Fibroblast of upper back skin (primary cell): Measurements from ENCODE around the gene LHPP.
"Not testable (repeated sequence)": the region's sequence is repeated elsewhere in the genome, so short reads cannot be mapped to it uniquely, and the experiment has no call there.

Experiments
- DNase-seq: peaks from one replicate; pipeline ENCODE4 v3.0.0-alpha.2; 2013

Gene LHPP

DNA sequence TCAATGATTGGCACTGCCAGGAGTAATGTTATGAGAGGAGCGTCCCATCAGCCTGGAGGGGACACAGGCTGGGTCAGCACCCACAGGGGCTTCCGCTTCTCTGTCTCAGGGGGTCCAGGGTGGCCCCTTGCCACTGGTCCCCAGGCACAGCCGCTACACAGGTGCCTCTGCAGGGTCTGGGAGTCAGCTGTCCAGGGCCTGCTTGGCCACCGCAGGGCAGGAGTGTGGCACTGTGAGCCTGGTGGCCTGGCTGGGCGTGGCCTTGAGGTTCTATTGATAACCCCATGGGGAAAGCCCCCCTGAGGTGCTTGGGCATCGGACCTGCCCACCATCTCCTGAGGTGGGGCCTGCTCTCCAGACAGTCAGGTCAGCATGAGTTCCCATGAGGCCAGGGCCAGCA, 136.6 kb downstream of the LHPP start:
- DNase-seq, result no peak

DNA sequence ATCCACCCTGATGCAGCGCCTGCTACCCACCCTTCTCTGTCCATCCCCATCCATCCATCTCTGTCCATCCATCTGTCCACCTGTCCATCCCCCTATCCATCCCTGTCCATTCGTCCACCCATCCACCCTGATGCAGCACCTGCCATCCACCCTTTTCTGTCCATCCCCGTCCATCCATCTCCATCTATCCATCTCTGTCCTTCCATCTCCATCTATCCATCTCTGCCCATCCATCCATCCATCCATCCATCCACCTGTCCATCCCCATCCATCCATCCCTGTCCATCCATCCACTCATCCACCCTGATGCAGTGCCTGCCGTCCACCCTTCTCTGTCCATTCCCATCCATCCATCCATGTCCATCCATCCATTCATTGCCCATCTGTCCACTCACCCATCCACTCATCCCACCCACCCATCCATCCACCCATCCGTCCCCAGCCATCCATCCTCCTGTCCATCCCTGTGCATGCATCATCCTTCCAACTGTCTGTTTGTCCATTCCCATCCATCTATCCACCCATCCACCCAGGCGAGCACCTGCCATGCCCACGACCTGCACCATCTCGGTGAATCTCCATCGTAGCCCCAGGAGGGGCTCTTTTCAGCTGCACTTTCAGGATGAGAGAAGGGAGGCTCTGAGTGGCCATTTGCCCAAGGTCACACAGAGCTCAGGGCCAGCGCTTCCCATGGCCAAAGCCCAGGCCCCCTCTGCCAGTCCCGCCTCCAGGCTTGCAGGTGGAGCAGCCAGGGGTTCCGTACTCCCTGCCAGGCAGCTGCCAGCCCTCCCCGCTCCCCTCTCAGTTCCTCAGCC, 137.4 kb downstream of the LHPP start:
- DNase-seq, result no peak

- no peak for DNase-seq
Measured at GRCh38 chr10:124599588-124600050, 138.0 kb downstream of the LHPP start.

GRCh38 chr10:124600051-124600880, 138.6 kb downstream of the LHPP start:
- no peak for DNase-seq

- DNase-seq, result no peak
Measured at GRCh38 chr10:124601016-124601415, 139.4 kb downstream of the LHPP start.

GRCh38 chr10:124601431-124602120, 140.0 kb downstream of the LHPP start:
- DNase-seq, result no peak

DNA sequence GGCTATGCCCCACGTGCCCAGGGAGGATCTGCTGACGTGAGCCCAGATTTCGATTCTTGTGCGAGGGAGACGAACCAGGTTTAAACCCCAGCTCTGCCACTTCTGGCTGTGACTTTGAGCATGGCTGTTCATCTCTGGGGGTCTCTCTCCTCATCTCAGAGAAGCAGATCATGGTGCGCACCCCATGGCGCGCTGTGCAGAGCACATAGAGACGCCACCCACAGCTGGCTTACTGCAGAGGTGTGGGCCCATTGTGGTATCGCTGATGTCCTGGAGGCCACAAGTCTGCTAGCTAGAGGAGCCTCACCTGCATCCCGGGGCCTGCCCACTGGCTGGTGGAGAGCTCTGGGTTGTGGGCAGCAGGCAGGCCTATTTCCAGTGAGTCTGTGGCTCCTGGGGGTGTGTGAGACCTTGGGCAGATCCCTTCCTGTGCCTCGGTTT, 140.5 kb downstream of the LHPP start:
- DNase-seq, result no peak

DNA sequence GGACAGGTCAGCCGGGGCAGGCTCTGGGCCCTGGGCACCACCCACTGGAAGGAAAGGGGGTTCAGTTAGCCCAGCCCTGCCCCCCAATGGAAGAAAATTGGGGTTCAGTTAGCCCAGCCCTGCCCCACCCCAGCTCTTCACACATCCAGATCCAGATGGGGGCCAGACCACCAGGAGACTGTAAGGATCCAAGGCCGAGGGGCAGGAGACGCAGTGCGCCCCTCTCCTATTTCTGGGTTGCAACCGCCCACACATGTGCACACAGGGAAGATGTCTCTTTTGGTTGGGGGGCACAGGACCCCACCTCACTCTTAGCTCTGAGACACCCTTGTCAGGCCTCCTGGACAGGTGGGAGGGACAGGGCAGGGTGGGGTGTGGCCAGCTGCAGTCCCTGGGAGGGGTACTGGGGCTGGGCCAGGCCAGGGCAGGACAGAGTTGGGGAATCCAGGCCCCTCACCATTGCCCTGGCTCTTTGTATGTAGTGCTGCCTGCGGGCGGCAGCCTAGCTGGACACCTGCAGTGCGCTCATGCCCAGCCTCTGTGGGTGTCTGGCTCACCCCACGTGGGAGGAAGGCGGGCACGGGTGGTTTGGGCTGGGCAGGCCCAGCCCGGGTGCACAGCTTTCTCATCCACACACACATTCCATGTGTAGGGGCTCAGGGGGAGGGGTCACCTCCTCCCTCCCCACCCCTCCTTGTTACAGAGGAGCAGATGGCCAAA, 141.2 kb downstream of the LHPP start:
- DNase-seq, result no peak

GRCh38 chr10:124603376-124604213, 142.0 kb downstream of the LHPP start:
- DNase-seq, result no peak

DNA sequence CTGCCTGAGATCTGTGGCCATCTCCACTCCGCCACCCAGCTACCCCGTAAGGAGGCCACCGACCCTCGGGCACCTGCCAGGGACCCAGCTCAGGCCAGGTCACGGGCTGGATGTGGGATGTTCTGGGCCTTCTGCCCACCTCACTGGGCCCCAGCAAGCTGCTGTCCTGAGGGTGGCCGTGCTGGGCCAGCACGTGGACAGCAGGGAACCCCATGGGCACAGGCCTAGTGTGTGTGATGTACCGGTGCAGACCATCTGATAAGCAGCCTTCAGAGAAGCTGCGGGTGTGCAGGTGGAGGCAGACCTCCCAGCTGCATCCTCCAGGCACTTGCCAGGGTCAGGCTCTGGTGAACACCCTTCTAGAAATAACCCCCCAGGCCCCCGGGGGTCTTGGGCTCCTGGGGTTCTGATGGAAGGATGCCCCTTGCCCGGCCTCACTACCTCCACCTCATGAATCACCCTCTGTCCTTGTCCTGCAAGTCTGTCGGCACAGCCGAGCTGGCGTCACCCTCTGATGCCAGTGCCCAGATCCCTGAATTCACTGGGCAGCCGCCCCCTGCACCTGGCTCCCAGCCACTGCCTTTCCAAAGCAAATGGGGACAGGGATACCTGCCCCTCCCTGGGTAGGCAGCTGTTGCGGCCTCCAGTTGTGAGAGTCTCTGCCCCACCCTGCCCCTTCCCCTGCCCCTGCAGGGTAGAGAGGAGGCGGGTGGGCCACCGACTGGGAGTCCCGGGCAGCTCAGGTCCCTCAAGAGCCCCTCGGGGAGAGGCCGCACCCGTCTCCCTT, 142.8 kb downstream of the LHPP start:
- no peak for DNase-seq

DNA sequence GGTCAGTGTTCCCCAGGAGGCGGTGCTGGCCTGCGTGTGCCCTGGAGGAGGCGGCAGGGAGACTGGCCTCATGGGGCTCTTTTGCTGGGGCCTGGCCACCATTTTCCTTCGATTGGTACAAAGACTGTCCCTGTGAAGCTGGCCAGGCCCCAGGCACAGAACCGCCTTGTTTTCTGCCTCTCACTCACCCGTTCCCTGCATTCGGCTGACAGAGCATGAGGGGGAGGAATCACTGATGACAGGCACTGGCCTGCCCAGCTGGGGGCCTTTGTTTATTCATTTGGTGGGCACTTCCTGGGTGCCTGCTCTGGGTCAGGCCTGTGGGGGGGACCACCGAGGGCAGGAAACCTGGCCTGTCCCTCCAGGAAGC, 143.4 kb downstream of the LHPP start:
- DNase-seq, result no peak

DNA sequence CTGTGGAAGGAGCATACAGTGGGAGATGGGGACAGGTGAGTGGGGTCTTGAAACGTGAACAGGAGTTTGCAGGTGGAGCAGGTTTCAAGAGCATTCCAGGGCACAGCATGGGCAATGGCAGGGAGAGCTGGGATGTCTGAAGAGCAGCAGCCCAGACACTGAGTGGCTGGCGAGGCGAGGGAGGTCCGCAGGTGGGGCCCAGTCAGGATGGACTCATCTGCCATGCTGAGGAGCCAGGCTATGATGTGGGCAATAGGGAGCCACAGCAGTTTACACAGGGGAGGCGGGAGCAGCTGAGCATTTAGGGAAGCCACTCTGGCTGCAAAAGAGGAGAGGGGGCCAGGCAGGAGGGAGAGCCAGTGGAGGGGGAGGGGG, 143.8 kb downstream of the LHPP start:
- no peak for DNase-seq

DNA sequence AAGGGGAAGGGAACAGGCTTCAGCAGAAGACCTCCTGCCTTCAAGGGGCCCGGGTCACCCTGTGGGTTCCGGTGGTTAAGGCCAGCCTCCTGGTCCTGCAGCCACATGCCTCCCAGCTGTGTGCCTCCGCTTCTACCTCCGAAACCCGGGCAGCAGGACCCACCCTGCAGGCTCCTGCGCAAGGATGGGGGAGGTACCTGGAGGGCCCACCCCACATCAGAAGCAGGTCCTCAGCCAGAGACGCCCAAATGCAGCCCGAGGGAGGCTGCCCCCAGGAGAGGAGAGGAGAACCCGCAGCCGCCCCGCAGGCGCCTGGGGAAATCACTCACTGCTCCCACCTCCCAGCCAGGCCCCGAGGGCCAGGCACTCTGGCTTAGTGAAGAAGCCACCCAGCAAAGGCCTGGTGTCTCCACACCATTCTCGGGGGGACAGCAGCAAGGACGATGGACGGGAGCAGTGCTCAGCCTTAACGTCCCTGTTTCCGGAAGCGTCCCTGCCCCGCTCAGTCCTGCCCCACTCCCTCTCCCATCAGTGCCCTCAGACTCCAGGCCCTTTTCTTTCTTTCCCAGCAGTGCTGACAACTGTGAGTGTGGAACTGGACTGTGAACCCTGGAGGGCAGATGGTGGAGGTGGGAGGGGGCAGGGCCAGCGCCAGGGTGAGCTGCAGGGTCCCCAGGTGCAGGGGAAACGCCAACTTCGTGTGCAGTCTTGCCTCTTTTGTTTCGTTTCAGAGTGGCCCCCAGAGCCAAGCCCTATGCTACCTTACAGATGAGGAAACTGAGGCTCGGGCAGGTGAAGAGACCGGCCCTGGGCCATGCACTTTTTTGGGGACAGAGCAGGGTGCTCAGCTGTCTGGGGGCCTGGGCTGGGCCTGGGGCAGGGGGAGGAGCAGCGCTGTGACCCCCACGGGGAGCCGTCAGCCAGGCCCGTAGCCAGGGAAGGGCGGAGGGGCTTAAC, 144.5 kb downstream of the LHPP start:
- DNase-seq, result no peak

GRCh38 chr10:124606822-124607221, 145.2 kb downstream of the LHPP start:
- no peak for DNase-seq

GRCh38 chr10:124607693-124608092, 146.1 kb downstream of the LHPP start:
- no peak for DNase-seq

DNA sequence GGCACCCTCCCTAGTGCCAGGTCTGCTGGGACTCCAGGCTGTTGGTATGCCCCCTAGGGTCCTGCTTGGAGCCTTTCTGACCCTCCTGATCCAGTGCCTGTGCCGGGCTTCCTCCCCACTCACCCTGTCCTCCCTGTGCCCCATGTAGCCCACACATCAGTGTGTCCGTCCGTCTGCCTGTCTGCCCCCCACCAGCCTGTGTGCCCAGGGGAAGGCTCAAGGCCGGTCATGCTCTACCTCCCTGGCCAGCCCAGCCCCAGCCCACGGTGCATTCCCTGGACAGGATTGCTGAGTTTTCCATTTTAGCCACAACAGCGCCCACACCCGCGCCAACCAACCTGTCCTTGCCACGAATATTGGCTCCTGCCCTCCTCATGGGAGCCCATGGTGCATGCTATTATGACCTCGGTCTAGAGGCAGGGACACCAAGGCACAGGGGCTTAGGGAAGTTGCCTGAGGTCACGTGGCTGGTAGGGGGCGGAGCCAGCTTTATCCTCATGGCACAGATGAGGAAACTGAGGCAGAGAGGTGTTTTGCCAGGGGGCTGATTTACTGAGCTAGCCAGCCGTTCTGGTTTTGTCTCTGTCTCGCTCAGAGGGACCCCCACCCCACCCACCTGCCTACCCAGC, 146.6 kb downstream of the LHPP start:
- no peak for DNase-seq

DNA sequence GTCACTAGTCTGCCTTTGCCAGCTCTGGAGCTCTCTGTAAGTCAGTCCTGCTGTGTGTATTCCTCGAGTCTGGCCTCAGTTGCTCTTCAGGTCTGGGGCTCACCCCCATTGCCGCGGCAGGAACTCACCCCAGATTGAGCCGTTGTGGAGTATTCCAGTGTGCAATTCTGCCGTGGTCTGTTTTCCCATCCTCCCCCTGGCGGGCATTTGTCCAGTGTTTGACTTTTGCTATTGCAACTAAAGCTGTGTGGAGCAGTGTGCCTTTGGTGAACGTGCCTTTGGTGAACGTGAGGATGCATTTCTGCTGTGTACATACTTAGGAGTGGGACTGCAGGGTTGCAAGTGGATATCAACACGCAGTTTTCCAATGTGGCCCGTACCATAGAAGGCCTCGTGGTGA, 148.1 kb downstream of the LHPP start:
- no peak for DNase-seq

DNA sequence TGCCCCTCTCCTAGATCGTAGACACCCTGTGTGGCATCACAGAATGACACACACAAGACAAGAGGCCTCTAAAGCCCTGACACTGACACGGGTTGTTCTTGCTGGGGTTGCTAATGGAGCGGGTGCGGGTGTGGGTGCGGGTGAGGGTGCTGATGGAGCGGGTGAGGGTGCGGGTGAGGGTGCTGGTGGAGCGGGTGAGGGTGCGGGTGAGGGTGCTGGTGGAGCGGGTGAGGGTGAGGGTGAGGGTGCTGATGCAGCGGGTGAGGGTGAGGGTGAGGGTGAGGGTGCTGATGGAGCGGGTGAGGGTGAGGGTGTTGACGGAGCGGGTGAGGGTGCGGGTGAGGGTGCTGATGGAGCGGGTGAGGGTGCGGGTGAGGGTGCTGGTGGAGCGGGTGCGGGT, 148.6 kb downstream of the LHPP start:
- DNase-seq, result not testable (repeated sequence)

DNA sequence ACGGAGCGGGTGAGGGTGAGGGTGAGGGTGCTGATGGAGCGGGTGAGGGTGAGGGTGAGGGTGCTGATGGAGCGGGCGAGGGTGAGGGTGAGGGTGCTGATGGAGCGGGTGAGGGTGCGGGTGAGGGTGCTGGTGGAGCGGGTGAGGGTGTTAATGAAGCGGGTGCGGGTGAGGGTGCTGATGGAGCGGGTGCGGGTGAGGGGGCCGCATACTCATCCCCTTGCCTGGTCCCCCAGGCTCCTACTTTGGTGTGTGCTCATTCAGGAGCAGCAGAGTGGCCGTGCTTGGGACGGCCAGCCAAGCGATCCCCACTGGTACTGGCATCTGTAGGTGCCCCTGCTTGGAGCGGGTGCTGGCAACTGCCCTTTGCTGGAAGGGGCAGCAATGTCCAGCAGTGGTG, 149.2 kb downstream of the LHPP start:
- not testable (repeated sequence) for DNase-seq
